Raji (cell line): Measurements from ENCODE around the gene CNOT1.

Experiments
- POLR2A ChIP-seq: IDR thresholded peaks from 2 replicates; pipeline ENCODE4 v1.6.1; 2011; ENCODE audit warnings: low read depth, low read length, control low read depth; ENCODE audit not compliant: insufficient read depth

CNOT1 gene

DNA sequence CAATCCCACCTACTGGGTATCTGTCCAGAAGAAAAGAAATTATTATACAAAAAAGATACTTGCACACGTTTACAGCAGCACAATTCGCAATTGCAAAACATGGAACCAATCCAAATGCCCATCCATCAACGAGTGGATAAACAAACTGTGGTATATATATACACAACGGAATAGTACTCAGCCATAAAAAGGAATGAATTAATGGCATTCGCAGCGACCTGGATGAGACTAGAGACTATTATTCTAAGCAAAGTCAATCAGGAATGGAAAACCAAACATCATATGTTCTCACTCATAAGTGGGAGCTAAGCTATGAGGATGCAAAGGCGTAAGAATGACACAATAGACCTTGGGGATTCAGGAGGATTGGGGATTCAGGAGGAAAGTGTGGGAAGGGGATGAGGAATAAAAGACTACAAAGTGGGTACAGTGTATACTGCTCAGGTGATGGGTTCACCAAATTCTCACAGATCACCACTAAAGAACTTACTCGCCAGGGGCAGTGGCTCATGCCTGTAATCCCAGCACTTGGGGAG, 21.0 kb downstream of the CNOT1 start:
- TF ChIP-seq POLR2A, result no peak

DNA sequence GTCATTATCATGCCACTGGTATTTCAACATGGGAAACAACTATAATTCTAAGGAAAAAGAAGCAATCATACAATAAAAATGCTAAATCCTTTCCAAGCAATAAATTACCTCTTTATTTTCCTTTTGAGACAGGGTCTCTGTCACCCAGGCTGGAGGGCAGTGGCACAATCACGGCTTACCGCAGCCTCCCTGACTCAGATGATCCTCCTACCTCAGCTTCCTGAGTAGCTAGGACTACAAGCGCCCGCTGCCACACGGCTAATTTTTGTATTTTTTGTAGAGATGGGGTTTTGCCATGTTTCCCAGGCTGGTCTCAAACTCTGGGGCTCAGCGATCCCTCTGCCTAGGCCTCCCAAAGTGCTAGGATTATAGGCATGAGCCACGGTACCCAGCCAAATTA, 24.1 kb downstream of the CNOT1 start:
- TF ChIP-seq POLR2A, result no peak

DNA sequence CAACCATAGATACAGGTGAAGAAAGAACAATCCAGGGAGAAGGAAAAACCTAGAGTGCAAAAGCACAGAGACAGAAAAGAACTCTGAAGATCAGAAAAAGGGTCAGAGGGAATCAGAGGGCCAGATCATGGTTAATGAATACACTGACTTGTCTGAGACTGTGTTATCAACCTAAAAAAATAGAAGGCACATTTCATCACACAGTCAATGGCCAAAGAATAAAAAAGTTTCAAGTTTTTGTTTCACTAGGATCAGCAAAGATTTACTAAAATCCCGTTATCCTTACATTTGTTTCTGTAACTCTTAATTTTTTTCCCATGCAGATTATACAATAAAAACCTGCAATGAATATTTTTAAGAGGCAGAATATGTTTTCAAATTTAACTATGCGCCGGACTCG, 38.5 kb downstream of the CNOT1 start:
- TF ChIP-seq POLR2A, result no peak

DNA sequence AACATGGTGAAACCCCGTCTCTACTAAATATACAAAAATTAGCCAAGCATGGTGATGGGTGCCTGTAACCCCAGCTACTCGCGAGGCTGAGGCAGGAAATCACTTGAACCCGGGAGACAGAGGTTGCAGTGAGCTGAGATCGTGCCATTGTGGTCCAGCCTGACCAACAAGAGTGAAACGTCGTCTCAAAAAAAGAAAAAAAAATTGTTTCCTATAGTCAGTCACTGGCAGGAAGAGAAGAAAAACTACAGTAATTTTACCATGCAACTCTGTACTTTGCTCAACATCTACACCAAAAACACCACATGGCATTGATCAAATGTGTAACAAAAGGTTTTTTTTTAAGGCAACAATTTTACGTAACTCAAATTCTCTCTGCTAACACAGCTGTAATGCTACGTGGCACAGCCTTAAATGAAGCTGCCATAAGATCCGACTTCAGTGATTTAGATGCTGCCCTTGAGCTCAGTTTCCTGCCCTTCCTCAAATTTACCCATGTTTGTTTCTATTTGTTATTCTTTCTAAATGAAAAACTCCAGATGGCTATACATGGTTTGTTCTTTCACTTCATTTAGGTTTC, 40.2 kb downstream of the CNOT1 start:
- TF ChIP-seq POLR2A, result no peak

DNA sequence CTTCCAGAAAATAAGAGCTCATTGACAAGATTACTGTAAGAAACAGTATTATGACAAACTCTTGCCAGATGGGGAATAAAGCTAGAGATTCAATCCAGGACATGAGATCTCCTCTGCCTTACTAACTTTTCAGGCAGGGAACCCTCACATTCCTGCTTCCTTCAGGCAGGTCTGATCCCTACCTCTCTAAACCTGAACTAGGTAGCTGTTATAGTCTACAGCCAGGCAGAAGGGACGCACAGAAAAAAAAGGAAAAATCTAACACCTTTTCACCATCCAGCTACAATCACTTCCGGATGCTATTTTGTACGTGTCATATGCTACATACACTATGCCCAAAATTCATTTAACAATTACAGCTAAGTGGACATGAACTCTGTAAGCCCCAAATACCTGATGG, 41.2 kb downstream of the CNOT1 start:
- TF ChIP-seq POLR2A, result no peak

DNA sequence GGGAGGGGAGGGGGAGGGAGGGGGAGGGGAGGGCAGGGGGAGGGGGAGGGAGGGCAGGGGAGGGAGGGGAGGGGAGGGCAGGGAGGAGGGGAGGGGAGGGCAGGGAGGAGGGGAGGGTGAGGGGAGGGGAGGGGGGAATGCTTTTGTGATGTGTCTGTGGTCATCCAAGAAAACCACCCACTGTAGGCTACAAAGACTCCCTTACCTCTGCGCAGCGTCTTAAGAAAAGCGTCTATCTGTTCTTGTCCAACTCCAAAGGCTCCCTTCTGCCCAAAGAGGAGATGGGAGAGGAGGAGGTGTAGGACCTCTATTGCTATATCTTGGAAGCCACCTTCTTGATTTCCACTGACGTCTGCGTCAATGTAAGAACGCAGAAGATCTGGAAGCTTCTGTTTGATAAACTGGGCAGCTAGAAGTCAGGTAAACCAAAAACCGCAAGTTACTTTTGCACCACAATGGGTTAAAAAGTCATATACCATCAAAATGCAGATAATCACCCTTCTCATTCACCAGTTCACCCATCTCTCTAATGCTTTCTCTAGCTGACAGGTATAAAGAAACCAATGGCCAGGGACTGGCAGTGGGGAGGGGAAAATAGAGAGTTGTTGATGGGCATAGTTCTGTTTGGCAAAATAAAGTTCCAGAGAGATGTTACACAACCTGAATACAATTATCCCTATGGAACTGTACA, 43.1 kb downstream of the CNOT1 start:
- TF ChIP-seq POLR2A, result no peak

DNA sequence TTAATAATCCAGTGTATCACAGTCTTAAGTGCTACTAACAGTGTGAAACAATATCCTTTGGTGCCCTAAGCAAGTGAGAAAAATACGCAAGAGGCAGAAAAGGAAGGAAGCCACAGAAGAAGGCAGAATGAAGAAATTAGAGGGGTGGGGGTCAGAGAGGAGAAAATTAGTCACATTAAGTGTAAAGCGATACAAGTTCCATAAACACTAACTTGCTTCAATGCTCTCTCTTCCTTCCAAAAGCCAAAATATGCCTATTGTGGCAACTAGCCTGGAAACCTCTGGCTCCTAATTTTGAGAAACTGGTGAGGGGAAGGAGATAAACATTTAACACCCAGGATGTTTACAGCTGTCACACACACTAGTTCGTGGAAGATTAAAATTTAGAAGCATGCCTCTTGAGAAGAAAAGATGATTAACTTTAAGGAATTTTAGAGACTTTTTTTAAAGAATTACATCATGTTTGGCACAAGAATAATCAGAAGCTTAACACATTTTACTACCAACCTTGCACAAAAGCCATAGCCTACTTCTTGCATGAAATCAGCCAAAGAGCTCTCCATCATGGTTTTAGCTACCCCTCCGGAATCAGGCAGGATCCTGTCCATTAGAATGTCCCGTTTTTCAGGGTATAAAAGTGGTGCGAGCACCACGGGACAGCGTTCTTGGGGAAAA, 44.7 kb downstream of the CNOT1 start:
- TF ChIP-seq POLR2A, result no peak

DNA sequence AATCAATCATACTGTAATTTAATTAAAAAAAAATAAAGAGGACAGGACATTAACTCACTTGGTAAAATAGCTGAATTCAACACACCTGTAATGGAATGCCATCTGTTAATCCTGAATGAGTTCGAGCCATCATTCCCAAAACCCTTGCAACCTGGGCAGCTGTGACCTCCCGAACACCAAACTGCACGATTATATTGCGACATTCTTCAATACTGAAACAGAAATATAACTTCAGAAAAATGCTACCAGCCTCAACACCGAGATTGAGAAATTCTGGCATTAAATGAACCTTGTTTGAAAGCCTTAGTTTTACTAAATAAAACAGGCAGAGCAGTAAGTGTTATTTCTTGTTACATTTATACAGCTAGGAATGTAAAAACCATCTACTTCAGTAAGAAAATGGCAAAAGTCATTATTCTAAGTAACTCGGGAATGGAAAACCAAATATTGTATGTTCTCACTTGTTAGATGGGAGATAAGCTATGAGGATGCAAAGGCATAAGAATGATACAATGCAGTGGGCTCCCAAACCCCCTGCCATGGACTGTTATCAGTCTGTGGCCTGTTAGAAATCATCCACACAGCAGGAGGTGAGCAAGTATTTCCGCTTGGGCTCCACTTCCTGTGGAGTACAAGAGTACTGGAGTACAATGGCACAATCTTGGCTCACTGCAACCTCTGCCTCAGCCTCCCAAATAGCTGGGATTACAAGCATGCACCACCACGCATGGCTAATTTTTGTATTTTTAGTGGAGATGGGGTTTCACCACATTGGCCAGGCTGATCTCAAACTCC, 46.5 kb downstream of the CNOT1 start:
- TF ChIP-seq POLR2A, result no peak

DNA sequence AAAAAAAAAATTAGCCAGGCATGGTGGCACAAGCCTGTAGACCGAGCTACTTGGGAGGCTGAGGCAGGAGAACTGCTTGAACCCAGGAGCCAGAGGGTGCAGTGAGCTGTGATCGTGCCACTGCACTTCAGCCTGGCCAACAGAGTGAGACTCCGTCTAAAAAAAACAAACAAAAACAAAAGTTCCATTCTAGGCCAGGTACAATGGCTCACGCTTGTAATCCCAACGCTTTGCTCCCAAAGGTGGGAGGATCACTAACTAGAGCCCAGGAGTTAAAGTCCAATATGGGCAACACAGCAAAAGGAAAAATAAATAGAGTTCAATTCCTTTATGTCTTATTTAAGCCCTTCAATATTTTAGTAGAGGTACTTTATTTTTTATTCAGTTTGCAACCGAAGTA, 47.5 kb downstream of the CNOT1 start:
- no peak for TF ChIP-seq POLR2A

DNA sequence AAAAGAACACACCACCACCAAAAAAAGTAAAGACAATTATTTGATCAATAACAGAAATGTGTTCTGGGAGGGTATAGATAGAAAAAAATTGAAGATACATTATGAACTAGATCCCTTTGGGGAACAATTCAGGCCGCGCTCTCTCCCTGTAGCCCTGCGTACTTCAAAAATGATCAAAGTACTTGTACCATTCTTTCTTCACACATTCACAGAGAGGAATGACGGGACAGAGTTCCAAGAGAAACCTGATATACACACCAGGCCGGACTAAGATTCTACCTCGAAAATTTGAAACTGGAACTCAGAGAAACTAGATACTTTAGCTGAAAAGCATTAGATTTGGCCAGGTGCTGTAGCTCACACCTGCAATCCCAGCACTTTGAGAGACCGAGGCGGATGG, 50.0 kb downstream of the CNOT1 start:
- TF ChIP-seq POLR2A, result no peak

DNA sequence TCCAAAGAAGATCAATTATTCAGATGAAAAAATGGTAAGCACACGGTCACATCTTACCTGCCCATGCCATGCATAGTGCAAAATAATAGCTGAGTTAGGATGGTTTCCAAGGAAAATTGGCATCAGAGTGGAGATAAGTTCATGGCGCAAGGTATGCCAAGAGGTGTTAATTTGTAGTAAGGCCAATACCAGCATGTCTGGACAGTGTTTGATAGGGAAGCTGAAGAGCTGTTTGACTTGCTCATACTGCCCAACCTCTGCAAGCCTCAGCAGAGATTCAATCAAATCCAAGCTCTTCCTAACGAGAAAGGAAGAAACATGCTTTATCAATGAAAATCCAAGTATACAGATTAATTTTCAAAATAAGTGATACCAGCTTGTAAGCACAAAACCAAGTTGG, 51.0 kb downstream of the CNOT1 start:
- no peak for TF ChIP-seq POLR2A

DNA sequence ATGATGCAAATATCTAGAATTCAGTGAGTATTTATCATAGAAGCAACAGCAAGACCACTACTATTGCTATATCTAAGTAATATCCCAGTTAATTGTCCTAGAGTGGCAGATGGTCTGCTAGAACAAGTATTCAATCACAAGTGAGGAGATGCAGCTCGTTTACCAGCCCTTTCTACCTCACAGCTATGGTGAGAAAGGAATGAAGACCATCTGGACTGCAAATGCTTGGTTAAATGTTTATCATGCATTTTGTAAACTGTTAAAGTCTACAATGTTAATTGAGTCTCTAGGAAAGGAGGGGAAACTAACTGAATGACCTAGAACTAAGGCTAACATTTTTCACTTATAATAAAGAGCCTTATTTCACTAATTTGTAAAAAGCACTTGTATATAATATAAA, 52.5 kb downstream of the CNOT1 start:
- TF ChIP-seq POLR2A, result no peak

DNA sequence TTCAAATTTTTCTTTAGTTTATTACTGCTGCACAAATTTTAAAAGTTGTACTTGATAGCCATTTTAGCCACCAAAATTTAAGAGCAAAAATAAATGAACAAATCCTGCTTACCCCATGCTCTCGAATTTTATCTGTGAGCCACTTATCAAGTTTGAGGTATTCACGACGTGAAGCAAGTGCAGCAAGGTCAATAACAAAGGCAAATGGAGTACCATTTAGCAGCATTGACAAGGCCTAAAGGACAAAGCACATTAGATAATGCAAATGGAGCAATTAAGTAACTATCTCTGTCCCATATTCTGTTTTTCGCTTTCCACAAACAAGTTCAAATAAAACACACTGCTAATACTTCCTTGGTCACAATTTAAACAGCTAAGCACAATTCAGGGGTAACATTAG, 54.7 kb downstream of the CNOT1 start:
- TF ChIP-seq POLR2A, result no peak

DNA sequence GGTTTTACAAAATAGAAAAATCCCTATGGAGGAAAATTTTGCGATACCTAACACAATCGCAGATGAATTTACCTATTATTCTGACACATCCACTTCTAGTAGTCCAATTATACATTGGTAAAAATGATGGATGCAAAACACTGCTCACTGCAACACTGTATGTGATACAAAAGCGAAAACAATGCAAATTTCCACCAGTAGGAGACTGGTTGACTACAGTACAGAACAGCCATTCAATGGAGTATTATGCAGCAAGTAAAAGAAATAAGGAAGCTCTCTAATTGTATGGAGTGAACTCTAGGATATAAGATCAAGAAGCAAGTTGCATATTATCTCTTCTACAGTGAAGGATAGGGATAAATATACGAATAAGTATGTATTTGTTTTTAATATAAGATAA, 65.9 kb downstream of the CNOT1 start:
- TF ChIP-seq POLR2A, result no peak

DNA sequence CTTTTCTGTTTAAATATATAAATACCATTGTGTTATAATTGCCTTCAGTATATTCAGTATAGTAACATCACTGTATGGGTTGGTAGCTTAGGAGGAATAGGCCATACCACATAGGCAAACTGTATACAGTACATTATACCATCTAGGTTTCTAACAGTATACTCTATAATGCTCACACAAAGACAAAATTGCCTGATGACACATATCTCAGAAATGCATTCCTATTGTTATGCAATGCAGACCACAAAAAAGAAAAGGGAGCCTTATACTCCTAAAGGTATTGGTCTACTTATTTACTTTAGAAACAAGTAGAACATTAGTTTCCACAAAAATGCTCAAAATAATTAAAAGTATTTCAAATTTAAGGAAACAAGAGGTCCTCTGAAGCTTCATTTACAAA, 66.4 kb downstream of the CNOT1 start:
- TF ChIP-seq POLR2A, result no peak
